Body of pancreas (tissue), 4 donors: ENCODE results near the gene SPRTN.

Experiments used
- CTCF ChIP-seq, 7 experiments: fragments of 450-650 bp in 4 of 7; fragments of 200-600 bp in 3 of 7; sonication (generic) in 3 of 7; IDR thresholded peaks; one replicate each; pipeline ENCODE4 v1.5.1; 2016 to 2019; ENCODE audit warnings: antibody characterized with exemption in 7 of 7
- POLR2A ChIP-seq, 3 donors: fragments of 450-650 bp; IDR thresholded peaks; one replicate each; pipeline ENCODE4 v1.6.1; 2016; ENCODE audit warnings: antibody characterized with exemption in 3 of 3, mild to moderate bottlenecking in 2 of 3

DNA sequence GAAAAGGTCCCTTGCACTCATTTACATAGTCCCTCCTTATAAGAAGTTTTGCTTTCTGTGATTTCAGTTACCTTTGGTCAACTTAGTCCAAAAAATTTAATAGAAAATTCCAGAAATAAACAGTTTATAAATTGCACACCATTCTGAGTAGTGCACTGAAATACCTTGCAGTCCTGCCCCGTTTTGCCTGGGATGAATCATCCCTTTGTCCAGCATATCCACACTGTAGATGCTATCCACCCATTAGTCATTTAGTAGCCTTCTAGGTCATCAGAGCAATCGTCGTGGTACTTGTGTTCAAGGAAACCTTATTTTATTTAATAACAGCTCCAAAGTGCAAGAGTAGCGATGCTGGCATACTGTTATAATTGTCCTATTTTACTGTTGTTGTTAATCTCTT, 38.0 kb downstream of the SPRTN start:
- TF ChIP-seq CTCF (IDR thresholded peaks at IDR 0.05) = no peak
- no peak for TF ChIP-seq POLR2A (IDR thresholded peaks at IDR 0.05)
